Lung (tissue), 12 donors: ENCODE data around the gene ZFP36L2. TPM values are rescaled to one million over a fixed set of nuclear protein-coding genes. Genes with fewer than 3 reads are reported as not detected.

Source experiments
- ATAC-seq: fragments of 200-7000 bp; cut with Tn5 transposase; one replicate; pipeline ENCODE4 v1.9.1; 2020; ENCODE audit warnings: moderate number of reproducible peaks; ENCODE audit not compliant: insufficient read depth, low FRiP score
- DNase-seq, 3 donors: peaks; one replicate each; pipeline ENCODE4 v3.0.0-alpha.2; 2013 to 2017
- H3K27ac ChIP-seq, 2 donors: one replicate each; pipeline ENCODE4 v1.5.1; 2013; ENCODE audit warnings: mild to moderate bottlenecking in 2 of 2, moderate library complexity in 2 of 2, control low read depth in 1 of 2, inconsistent platforms in 1 of 2, low read depth in 1 of 2, low read length in 1 of 2
- H3K27me3 ChIP-seq, 3 donors: one replicate each; pipeline ENCODE4 v1.5.1; 2013; ENCODE audit warnings: low read length in 2 of 3; ENCODE audit not compliant: control insufficient read depth in 3 of 3, insufficient read depth in 3 of 3
- H3K36me3 ChIP-seq, 4 donors: one replicate each; pipeline ENCODE4 v1.5.1; 2013; ENCODE audit warnings: low read length in 4 of 4, mild to moderate bottlenecking in 1 of 4, moderate library complexity in 1 of 4; ENCODE audit not compliant: control insufficient read depth in 4 of 4, insufficient read depth in 4 of 4
- H3K4me1 ChIP-seq, 5 donors: one replicate each; pipeline ENCODE4 v1.5.1; 2013; ENCODE audit warnings: low read length in 5 of 5, mild to moderate bottlenecking in 2 of 5, moderate library complexity in 1 of 5; ENCODE audit not compliant: control insufficient read depth in 5 of 5, insufficient read depth in 5 of 5
- H3K4me3 ChIP-seq: one replicate; pipeline ENCODE4 v1.5.1; 2013; ENCODE audit warnings: mild to moderate bottlenecking, control low read depth, moderate library complexity
- H3K9ac ChIP-seq, 2 donors: one replicate each; pipeline ENCODE4 v1.5.1; 2013; ENCODE audit warnings: low read length in 2 of 2, control low read depth in 1 of 2; ENCODE audit not compliant: insufficient read depth in 1 of 2
- H3K9me3 ChIP-seq, 4 donors: one replicate each; pipeline ENCODE4 v1.5.1; 2013; ENCODE audit warnings: low read length in 3 of 4, mild to moderate bottlenecking in 1 of 4, moderate library complexity in 1 of 4; ENCODE audit not compliant: control insufficient read depth in 4 of 4, insufficient read depth in 3 of 4
- CTCF ChIP-seq: IDR thresholded peaks from 2 replicates; pipeline ENCODE4 v1.5.1; 2012; ENCODE audit warnings: mild to moderate bottlenecking; ENCODE audit errors: control extremely low read depth, extremely low read depth
- WGBS, 2 donors: extraction: QIAGEN DNeasy Blood & Tissue Kit; methylation state at CpG; one replicate each; pipeline ENCODE4 v1.1.7; 2013; 5-methylcytosine and 5-hydroxymethylcytosine counted together
- polyA plus RNA-seq, 2 donors: library from polyadenylated mRNA; stranded (reverse); fragments of 200-250 nt; gene quantifications; one replicate each; pipeline ENCODE4 v1.2.1, GENCODE V29; 2013
- total RNA-seq, 2 donors: library from RNA; depleted of rRNA in 1 of 2; stranded (reverse); fragments of >200 nt in 1 of 2; gene quantifications; one replicate each; pipeline ENCODE4 v1.2.1, GENCODE V29; 2014 to 2021
- donor health status: control.
- donor health status: control.
- donor health status: Bipolar disorder and iron deficiency.
- donor health status: healthy.
- donor health status: DM: yes; HTN: yes; CAD: no.

ZFP36L2 gene
- total and polyA plus RNA-seq, 4 donors: 38.3 to 110 (median 66.6) TPM

GRCh38 chr2:43209204-43209717 lies 17.1 kb downstream of the ZFP36L2 start:
- no peaks in the 10 kb centered on the region for H3K9me3 ChIP-seq
- no peak overlapping the region for H3K27ac ChIP-seq
- peaks cover 0 to 11% (median 4%) of the 10 kb centered on the region in 5 donors for H3K4me1 ChIP-seq
- H3K9ac ChIP-seq: no peak overlapping the region
- ATAC-seq (no peak), DNase-seq (no peak)
- H3K36me3 ChIP-seq: no peaks in the 10 kb centered on the region
- 49 to 86% methylated on average over 5 of the region's 5 CpGs for WGBS, 2 donors
- no peaks in the 10 kb centered on the region for H3K27me3 ChIP-seq
- H3K4me3 ChIP-seq: no peak overlapping the region
- TF ChIP-seq CTCF: no peak

DNA sequence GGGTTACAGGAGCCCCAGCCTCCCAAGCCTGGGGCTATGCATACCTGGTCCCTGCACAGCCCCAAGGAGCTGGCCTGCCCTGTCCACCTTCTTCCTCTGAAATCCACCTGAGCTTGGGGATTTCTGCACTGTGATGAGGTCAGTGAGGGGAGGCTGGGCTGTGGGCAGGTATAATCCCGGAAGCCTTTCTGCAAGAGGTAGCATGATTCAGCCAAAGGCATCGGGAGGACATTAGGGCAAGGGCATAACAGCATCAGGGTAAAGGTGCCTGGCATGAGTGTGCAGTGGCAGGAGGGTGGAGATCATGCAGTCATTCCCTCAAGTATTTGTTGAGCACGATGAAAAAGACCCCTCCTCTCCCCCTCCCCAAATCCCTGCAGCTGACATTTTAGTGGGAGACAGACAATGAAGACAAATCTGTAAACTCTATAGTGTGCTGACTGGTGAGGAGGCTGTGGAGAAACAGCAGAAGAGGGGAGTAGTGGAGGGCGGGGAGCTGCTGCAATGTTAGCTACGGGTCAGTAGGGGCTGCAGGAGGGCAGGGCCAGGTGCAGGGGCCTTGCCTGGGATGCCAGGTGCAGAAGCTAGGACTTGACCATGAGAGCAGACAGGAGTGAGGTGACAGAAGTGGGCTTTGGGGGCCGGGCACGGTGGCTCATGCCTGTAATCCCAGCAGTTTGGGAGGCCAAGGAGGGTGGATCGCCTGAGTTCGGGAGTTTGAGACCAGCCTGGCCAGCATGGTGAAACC lies 18.7 kb downstream of the ZFP36L2 start:
- no peak for TF ChIP-seq CTCF
- DNase-seq: no peak
- ATAC-seq: no peak

DNA sequence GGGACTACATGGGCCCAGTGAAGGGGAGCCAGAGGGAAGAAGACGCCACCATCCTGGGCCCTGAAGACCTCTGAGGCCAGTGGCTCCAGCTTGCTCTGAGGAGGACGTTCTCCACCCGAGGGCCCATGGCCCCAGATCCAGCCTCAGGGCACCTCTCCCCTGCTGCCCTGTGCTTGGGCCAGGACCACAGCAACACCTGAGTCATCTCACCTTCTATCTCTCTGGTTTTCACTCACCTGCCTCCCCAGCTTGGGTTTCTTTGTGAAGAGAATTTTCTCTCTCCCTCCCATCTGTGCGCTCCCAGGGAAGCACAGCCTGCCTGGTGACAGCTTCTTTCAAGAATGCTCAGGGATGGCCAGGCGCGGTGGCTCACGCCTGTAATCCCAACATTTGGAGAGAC lies 19.8 kb downstream of the ZFP36L2 start:
- Histone ChIP-seq H3K27ac (no peak overlapping the region), H3K4me3 (no peak overlapping the region), H3K27me3 (no peaks in the 10 kb centered on the region), H3K4me1 (peaks cover 0 to 11% (median 3%) of the 10 kb centered on the region in 5 donors), H3K9me3 (no peaks in the 10 kb centered on the region), H3K36me3 (no peaks in the 10 kb centered on the region), H3K9ac (no peak overlapping the region)
- 98% methylated on average over 6 to 7 of the region's 7 CpGs for WGBS, 2 donors
- no peak for ATAC-seq
- no peak for DNase-seq
- TF ChIP-seq CTCF: no peak

More for the DNA sequence above, 18.7 kb downstream of the ZFP36L2 start:
- H3K27me3 ChIP-seq: no peaks in the 10 kb centered on the region
- no peak overlapping the region for H3K4me3 ChIP-seq
- H3K36me3 ChIP-seq: no peaks in the 10 kb centered on the region
- no peaks in the 10 kb centered on the region for H3K9me3 ChIP-seq
- peaks cover 0 to 11% (median 3%) of the 10 kb centered on the region in 5 donors for H3K4me1 ChIP-seq
- WGBS, 2 donors: 67 to 79% methylated on average over 9 of the region's 9 CpGs
- H3K9ac ChIP-seq: no peak overlapping the region
- H3K27ac ChIP-seq: no peak overlapping the region

- Histone ChIP-seq H3K27ac (no peak overlapping the region), H3K4me3 (no peak overlapping the region), H3K9ac (no peak overlapping the region), H3K4me1 (peaks cover 0 to 3% (median 0%) of the 10 kb centered on the region in 5 donors), H3K36me3 (no peaks in the 10 kb centered on the region), H3K9me3 (no peaks in the 10 kb centered on the region), H3K27me3 (no peaks in the 10 kb centered on the region)
- TF ChIP-seq CTCF: no peak
- ATAC-seq: no peak
- no peak for DNase-seq
- WGBS, 2 donors: 95% methylated on average over 11 of the region's 11 CpGs
These were observed 23.0 kb downstream of the ZFP36L2 start for GRCh38 chr2:43203373-43203772.
